T-cell (primary cell): ENCODE data around the gene LSM14B. TPM values are rescaled to one million over a fixed set of nuclear protein-coding genes. Genes with fewer than 3 reads are reported as not detected.
"Not testable (repeated sequence)": the region's sequence is repeated elsewhere in the genome, so short reads cannot be mapped to it uniquely, and the experiment has no call there.

Experiments
- ATAC-seq, 4 experiments: fragments of 200-7000 bp in 3 of 4; fragments of 150-1000 bp in 1 of 4; cut with Tn5 transposase; replicated peaks in 1 of 4; 1 replicate in 3 of 4; 2 replicates in 1 of 4; pipeline ENCODE4 v1.10.0; 2021; ENCODE audit warnings: moderate library complexity in 3 of 4, mild to moderate bottlenecking in 2 of 4, moderate number of reproducible peaks in 1 of 4
- CTCF ChIA-PET, 2 donors: fragments of 300-600 bp; sonication (Branson Sonifier 250); formaldehyde crosslinking; loops; one replicate each; lab custom pipeline; 2022; ENCODE audit warnings: antibody characterized with exemption in 2 of 2; lab: Charles Lee
- POLR2A ChIA-PET, 2 donors: fragments of 300-600 bp; sonication (Branson Sonifier 250); formaldehyde crosslinking; loops; one replicate each; lab custom pipeline; 2022; ENCODE audit warnings: antibody characterized with exemption in 2 of 2; lab: Charles Lee
- DNase-seq, 35 experiments: peaks; one replicate each; pipeline versions ENCODE4 v3.0.0 to v3.0.0-alpha.2; 2013 to 2023
- H3K27ac ChIP-seq: one replicate; pipeline ENCODE4 v1.5.1; 2013; ENCODE audit warnings: low read length
- H3K27me3 ChIP-seq, 2 experiments: replicated peaks in 1 of 2; 1 replicate in 1 of 2; 2 replicates in 1 of 2; pipeline versions ENCODE4 v1.6.1 to v1.7.0; 2013; ENCODE audit warnings: low read length in 1 of 2, mixed read lengths in 1 of 2; ENCODE audit not compliant: control insufficient read depth in 2 of 2, insufficient read depth in 2 of 2; ENCODE audit errors: extremely low read depth in 1 of 2
- H3K36me3 ChIP-seq, 2 donors: 1 replicate in 1 of 2; 2 replicates in 1 of 2; pipeline versions ENCODE4 v1.6.1 to v1.7.0; 2013; ENCODE audit warnings: low read length in 1 of 2; ENCODE audit not compliant: control insufficient read depth in 2 of 2, insufficient read depth in 1 of 2; ENCODE audit errors: extremely low read depth in 1 of 2
- H3K4me1 ChIP-seq, 2 experiments: 1 replicate in 1 of 2; 2 replicates in 1 of 2; pipeline versions ENCODE4 v1.6.1 to v1.7.0; 2013; ENCODE audit warnings: low read length in 2 of 2, mixed read lengths in 1 of 2; ENCODE audit not compliant: insufficient read depth in 2 of 2, control insufficient read depth in 1 of 2; ENCODE audit errors: extremely low read depth in 1 of 2
- H3K4me3 ChIP-seq, 2 donors: 1 replicate in 1 of 2; 2 replicates in 1 of 2; pipeline versions ENCODE4 v1.5.1 to v1.7.0; 2013; ENCODE audit warnings: mild to moderate bottlenecking in 2 of 2, low read length in 1 of 2, moderate library complexity in 1 of 2; ENCODE audit not compliant: control insufficient read depth in 1 of 2; ENCODE audit errors: extremely low read depth in 1 of 2
- H3K9me3 ChIP-seq: 2 replicates; pipeline ENCODE4 v1.7.0; 2013
- H3K27ac Mint-ChIP-seq, 2 donors: one replicate each; pipeline ENCODE4 v1.8.0; 2020 to 2021; ENCODE audit warnings: mild to moderate bottlenecking in 2 of 2, mixed read lengths in 2 of 2
- H3K27me3 Mint-ChIP-seq, 2 donors: one replicate each; pipeline ENCODE4 v1.8.0; 2021 to 2022; ENCODE audit warnings: mixed read lengths in 2 of 2
- H3K36me3 Mint-ChIP-seq: one replicate; pipeline ENCODE4 v1.8.0; 2021; ENCODE audit warnings: mixed read lengths
- H3K4me1 Mint-ChIP-seq, 3 donors: one replicate each; pipeline ENCODE4 v1.8.0; 2020 to 2022; ENCODE audit warnings: mixed read lengths in 3 of 3, mild to moderate bottlenecking in 1 of 3
- H3K4me3 Mint-ChIP-seq, 3 donors: one replicate each; pipeline ENCODE4 v1.8.0; 2020 to 2022; ENCODE audit warnings: mild to moderate bottlenecking in 3 of 3, mixed read lengths in 3 of 3, moderate library complexity in 3 of 3
- H3K9me3 Mint-ChIP-seq, 3 donors: one replicate each; pipeline ENCODE4 v1.8.0; 2020 to 2022; ENCODE audit warnings: mixed read lengths in 3 of 3
- WGBS: methylation state at CpG from one replicate; pipeline ENCODE4 v1.1.5; 2013; ENCODE audit warnings: missing lambda C conversion rate; ENCODE audit not compliant: insufficient coverage; 5-methylcytosine and 5-hydroxymethylcytosine counted together
- total RNA-seq, 35 experiments: library from RNA in 6 of 35; stranded (reverse) in 6 of 35; fragments of 120-200 nt in 1 of 35; gene quantifications; one replicate each; pipeline versions ENCODE4 v1.2.1 to v1.2.4 and lab custom pipeline; 2013 to 2026

The LSM14B gene
- total RNA-seq, 5 donors from 2014 or later (not counting 1 experiment from before 2014, with no cell fraction given) = 40.5 to 55.5 (median 54.4) TPM

DNA sequence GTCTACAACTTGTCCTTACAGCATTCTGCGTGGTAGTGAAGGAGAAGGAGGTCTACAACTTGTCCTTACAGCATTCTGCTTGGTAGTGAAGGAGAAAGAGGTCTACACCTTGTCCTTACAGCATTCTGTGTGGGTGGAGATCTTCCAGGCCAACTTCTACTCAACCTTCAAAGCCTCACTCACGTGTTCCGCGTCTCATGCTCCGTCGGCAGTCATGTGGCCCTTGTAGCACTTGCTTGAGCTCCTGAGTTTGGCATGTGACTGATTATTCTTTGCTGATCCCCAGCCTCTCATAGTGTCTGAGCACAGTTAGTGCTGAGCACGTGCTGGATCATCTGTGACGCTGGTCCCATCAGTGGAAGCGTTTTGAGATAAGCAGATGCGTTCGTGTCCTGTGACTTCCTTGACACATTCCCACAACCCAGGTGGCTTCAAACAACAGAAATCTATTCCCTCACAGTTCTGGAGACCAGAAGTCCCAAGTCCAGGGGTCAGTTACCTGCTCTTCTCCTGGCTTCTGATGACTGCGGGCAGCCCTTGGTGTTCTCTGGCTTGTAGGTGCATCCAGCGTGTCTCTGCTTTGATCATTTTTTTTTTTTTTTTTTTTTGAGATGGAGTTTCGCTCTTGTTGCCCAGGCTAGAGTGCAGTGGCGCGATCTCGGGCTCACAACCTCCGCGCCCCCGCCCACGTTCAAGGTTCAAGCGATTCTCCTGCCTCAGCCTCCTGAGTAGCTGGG lies 23.9 kb downstream of the LSM14B start:
- DNase-seq (no peak), ATAC-seq (no peak)
- Mint-ChIP-seq H3K36me3 (peaks cover 4% of the 10 kb centered on the region), H3K4me3 (peak overlapping the region in 2 of 3 donors; percentile 79 to 87), H3K9me3 (no peaks in the 10 kb centered on the region), H3K27me3 (no peaks in the 10 kb centered on the region), H3K27ac (no peak overlapping the region), H3K4me1 (peaks cover 48 to 55% (median 49%) of the 10 kb centered on the region in 3 donors)
- ChIA-PET CTCF (interaction anchor here in 1 of 2 donors (0.6 to 1.3 kb wide), 2 partner anchors 9 to 33 kb away, joined by 3 to 4 read pairs; no protein-coding TSS in a partner anchor), POLR2A (no interaction called here)
- Histone ChIP-seq H3K27me3 (no peaks in the 10 kb centered on the region), H3K4me3 (no peak overlapping the region), H3K36me3 (no peaks in the 10 kb centered on the region), H3K27ac (no peak overlapping the region), H3K9me3 (no peaks in the 10 kb centered on the region), H3K4me1 (peaks cover 14 to 53% of the 10 kb centered on the region in 2 experiments)
- 96% methylated on average over 18 of the region's 22 CpGs for WGBS

DNA sequence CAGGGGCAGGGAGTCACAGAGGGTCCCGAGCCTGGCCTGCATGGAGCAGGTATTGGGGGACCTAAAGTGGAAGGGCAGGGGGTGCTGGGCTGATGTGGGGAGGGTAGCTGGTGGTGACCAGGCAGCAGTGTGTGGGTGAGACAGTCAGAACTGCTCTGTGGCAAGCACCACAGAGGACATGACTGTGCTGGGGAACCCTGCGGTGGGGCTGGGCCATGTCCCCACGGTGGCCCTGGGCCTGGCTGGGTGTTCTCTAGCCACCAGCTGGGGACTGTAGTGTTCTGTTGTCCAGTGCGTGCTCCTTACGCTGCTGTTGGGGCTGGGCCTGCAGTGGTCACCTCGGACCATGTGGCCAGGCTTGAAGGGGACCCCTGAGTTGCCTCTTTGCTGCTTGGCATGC lies 24.9 kb downstream of the LSM14B start:
- peaks cover 39 to 49% (median 39%) of the 10 kb centered on the region in 3 donors for H3K4me1 Mint-ChIP-seq
- H3K9me3 Mint-ChIP-seq = no peaks in the 10 kb centered on the region
- H3K27ac Mint-ChIP-seq = no peak overlapping the region

DNA sequence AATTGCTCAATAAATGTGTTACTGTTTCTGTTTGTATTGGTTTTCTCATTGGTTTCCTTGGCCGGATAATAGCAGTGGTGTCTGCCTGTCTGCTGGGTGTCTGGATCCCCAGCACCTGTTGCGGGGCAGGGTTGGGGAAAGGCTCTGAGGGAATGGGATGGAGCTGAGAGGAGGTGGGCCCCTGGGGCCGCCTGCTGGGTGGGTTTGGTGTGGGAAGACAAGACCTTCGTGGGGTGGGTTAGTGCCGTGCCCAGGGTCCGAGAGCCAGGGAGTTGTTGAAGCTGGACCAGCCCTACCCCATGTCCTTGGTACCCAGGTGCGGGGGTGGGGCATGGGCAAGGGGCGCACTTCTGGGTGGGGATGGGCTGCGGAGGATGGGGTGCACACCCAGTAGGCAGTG lies 25.3 kb downstream of the LSM14B start:
- H3K4me3 ChIP-seq = no peak overlapping the region
- no peak overlapping the region for H3K27ac ChIP-seq
- DNase-seq (no peak), ATAC-seq (no peak)
- POLR2A ChIA-PET = no interaction called here
- peaks cover 5 to 40% of the 10 kb centered on the region in 2 experiments for H3K4me1 ChIP-seq
- H3K4me1 Mint-ChIP-seq = peaks cover 37 to 50% (median 39%) of the 10 kb centered on the region in 3 donors
- H3K4me3 Mint-ChIP-seq = no peak overlapping the region
- 98% methylated on average over 8 of the region's 9 CpGs for WGBS
- H3K27ac Mint-ChIP-seq = no peak overlapping the region
- no peaks in the 10 kb centered on the region for H3K27me3 Mint-ChIP-seq
- no peaks in the 10 kb centered on the region for H3K27me3 ChIP-seq
- CTCF ChIA-PET = interaction anchor here in 1 of 2 donors (0.5 kb wide), 1 partner anchor 239 kb away, joined by 4 read pairs; the partner anchor contains the start of gene RPS21
- peaks cover 0 to 1% of the 10 kb centered on the region in 2 donors for H3K36me3 ChIP-seq
- peaks cover 8% of the 10 kb centered on the region for H3K36me3 Mint-ChIP-seq
- H3K9me3 Mint-ChIP-seq = no peaks in the 10 kb centered on the region
- no peaks in the 10 kb centered on the region for H3K9me3 ChIP-seq

More for the DNA sequence above, 24.9 kb downstream of the LSM14B start:
- H3K9me3 ChIP-seq = no peaks in the 10 kb centered on the region
- WGBS = 96% methylated on average over 6 of the region's 6 CpGs
- CTCF ChIA-PET = interaction anchor here in 1 of 2 donors (0.5 to 0.6 kb wide), 2 partner anchors 33 to 240 kb away, joined by 4 read pairs; partner anchors contain the start of gene RPS21
- DNase-seq = no peak
- H3K4me1 ChIP-seq = peaks cover 6 to 44% of the 10 kb centered on the region in 2 experiments
- no peaks in the 10 kb centered on the region for H3K36me3 ChIP-seq
- H3K27me3 Mint-ChIP-seq = no peaks in the 10 kb centered on the region
- no peak for ATAC-seq
- H3K27ac ChIP-seq = no peak overlapping the region
- POLR2A ChIA-PET = no interaction called here
- H3K4me3 ChIP-seq = no peak overlapping the region
- H3K36me3 Mint-ChIP-seq = peaks cover 4% of the 10 kb centered on the region
- H3K4me3 Mint-ChIP-seq = no peak overlapping the region
- no peaks in the 10 kb centered on the region for H3K27me3 ChIP-seq

DNA sequence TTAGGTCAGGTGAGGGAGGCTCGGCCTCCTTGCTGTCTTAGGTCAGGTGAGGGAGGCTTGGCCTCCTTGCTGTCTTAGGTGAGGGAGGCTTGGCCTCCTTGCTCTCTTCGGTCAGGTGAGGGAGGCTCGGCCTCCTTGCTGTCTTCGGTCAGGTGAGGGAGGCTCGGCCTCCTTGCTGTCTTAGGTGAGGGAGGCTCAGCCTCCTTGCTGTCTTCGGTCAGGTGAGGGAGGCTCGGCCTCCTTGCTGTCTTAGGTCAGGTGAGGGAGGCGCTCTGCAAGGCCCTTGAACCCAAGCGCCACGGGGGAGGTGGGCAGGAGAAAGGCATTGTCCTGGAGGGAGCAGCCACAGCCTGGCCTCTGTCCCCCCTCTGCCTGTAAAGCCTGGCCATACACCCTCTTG lies 26.1 kb downstream of the LSM14B start:
- H3K36me3 ChIP-seq, H3K9me3 Mint-ChIP-seq, H3K4me3 Mint-ChIP-seq, H3K27me3 ChIP-seq, ATAC-seq, H3K4me3 ChIP-seq, H3K9me3 ChIP-seq, H3K27ac ChIP-seq, CTCF ChIA-PET, POLR2A ChIA-PET, DNase-seq, H3K27ac Mint-ChIP-seq, H3K27me3 Mint-ChIP-seq: not testable (repeated sequence)
- WGBS = 98% methylated on average over 6 of the region's 10 CpGs
- H3K4me1 ChIP-seq = peaks cover 5 to 40% of the 10 kb centered on the region in 2 experiments
- peaks cover 37 to 54% (median 40%) of the 10 kb centered on the region in 3 donors for H3K4me1 Mint-ChIP-seq
- H3K36me3 Mint-ChIP-seq = peaks cover 16% of the 10 kb centered on the region

DNA sequence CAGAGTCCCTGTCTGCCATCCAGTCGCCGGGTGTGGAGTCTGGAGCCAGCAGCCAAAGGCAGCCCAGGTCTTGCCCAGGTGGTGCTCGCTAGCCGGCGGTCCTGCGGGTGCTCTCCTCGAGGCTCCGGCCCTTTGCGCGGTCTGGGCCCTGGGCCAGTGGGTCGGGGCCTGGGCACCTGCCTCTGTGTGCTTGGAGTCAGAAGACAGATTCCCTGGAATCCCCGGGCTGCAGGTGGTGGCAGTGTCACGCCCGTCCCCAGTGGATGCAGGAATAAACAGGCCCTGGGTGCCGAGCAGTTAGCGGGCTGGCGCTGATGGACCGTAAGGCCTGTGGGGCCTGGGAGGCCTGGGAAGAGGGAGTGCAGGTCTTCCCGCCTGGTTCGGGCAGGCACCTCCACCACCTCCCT lies 26.6 kb downstream of the LSM14B start:
- Mint-ChIP-seq H3K27ac (no peak overlapping the region), H3K4me1 (peaks cover 37 to 54% (median 41%) of the 10 kb centered on the region in 3 donors), H3K4me3 (no peak overlapping the region), H3K27me3 (no peaks in the 10 kb centered on the region), H3K9me3 (peaks cover 0 to 3% (median 0%) of the 10 kb centered on the region in 3 donors), H3K36me3 (peaks cover 22% of the 10 kb centered on the region)
- ChIA-PET POLR2A (no interaction called here), CTCF (no interaction called here)
- Histone ChIP-seq H3K27ac (no peak overlapping the region), H3K36me3 (peaks cover 0 to 11% of the 10 kb centered on the region in 2 donors), H3K27me3 (no peaks in the 10 kb centered on the region), H3K9me3 (no peaks in the 10 kb centered on the region), H3K4me3 (no peak overlapping the region), H3K4me1 (peaks cover 5 to 40% of the 10 kb centered on the region in 2 experiments)
- DNase-seq (no peak), ATAC-seq (no peak)
- WGBS = 97% methylated on average over 10 of the region's 20 CpGs

DNA sequence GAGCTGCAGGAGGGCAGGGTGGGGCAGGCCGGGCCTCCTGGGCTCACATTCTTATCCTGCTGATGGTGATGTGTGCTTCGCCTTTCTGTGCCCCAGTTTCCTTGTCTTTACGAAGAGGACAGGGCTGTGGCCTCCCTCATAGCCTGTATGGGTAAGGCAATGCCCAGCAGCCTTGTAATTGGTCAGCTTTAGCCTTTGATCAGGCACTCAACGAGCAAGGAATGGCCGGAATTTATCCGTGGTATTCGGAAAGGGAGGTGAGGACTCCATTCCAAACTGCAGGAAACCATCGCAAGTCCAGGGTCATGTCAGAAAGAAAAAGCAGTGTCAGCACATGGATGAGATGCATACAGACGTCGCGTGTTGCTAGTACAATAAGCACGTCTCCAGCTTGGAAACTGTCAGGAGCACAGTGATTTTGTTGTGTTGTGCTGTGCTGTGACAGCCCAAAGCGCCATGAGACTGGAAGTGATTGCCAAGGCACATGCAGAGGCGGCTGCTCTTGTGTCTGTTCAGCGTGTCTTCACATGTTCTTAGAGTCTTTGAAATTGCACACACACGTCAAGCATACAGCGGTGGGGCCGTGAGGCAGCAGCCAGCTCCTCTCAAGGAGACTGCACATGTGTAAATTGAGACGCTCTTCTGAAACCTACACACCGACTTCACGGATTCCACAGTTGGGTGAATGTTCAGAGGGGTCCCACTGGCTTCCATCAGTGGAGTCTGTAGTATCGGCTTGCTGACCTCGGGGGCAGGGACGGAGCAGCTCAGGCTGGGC lies 27.4 kb downstream of the LSM14B start:
- ChIA-PET POLR2A (interaction anchor here in 1 of 2 donors (0.8 kb wide), 1 partner anchor 332 kb away, joined by 3 read pairs; no protein-coding TSS in a partner anchor), CTCF (no interaction called here)
- H3K27me3 ChIP-seq = no peaks in the 10 kb centered on the region
- H3K4me1 Mint-ChIP-seq = peaks cover 34 to 53% (median 38%) of the 10 kb centered on the region in 3 donors
- H3K27ac Mint-ChIP-seq = no peak overlapping the region
- H3K4me1 ChIP-seq = peaks cover 2 to 34% of the 10 kb centered on the region in 2 experiments
- no peak overlapping the region for H3K27ac ChIP-seq
- DNase-seq = no peak
- H3K9me3 ChIP-seq = no peaks in the 10 kb centered on the region
- peaks cover 0 to 3% (median 0%) of the 10 kb centered on the region in 3 donors for H3K9me3 Mint-ChIP-seq
- WGBS = 94% methylated on average over 23 of the region's 24 CpGs
- H3K36me3 ChIP-seq = peaks cover 0 to 14% of the 10 kb centered on the region in 2 donors
- no peak overlapping the region for H3K4me3 Mint-ChIP-seq
- ATAC-seq = no peak
- H3K4me3 ChIP-seq = no peak overlapping the region
- peaks cover 30% of the 10 kb centered on the region for H3K36me3 Mint-ChIP-seq
- no peaks in the 10 kb centered on the region for H3K27me3 Mint-ChIP-seq
